CD4-positive, alpha-beta T cell treated with Interleukin-2 at 100 ng/mL for 4 hours (primary cell): ENCODE measurements around the gene NKD1.

ENCODE experiments used
- DNase-seq: peaks from one replicate; pipeline ENCODE4 v3.0.0-alpha.2; 2020; ENCODE audit warnings: low spot score

Gene NKD1

DNA sequence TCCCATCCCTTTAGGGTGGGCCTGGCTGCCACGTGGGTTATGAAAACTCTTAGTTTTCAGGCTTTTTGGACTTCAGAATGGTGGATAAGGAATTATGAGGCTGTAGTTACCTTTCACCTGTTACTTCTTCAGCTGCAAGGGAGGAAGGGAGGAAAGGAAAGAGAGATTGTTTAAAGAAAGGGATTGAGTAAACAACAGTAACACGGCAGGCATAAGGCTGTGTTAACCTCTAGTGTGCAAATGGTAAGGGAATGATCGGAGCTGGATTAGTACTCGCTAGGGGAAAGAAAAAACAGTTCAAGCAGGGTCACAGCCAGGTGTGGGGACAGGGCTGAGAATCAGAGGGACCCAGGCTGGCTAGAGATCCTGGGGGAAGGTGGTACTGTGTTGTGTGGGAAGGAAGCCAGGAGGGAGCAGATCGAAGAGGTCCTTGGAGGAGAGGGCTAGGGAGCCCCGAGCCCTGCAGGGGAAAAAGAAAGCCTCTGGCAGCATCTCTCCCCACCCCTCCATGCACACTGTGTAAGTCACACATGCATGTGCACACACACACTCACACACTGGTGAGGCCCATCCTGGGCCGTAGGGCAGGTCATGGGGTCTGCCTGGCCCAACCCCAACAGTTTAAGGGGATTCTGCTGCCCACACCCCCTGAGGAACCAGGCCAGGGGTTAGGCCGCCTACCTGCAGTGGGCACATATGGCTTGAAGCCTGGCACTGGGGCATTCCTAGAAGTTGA is 83.2 kb downstream of the NKD1 start:
- no peak for DNase-seq

DNA sequence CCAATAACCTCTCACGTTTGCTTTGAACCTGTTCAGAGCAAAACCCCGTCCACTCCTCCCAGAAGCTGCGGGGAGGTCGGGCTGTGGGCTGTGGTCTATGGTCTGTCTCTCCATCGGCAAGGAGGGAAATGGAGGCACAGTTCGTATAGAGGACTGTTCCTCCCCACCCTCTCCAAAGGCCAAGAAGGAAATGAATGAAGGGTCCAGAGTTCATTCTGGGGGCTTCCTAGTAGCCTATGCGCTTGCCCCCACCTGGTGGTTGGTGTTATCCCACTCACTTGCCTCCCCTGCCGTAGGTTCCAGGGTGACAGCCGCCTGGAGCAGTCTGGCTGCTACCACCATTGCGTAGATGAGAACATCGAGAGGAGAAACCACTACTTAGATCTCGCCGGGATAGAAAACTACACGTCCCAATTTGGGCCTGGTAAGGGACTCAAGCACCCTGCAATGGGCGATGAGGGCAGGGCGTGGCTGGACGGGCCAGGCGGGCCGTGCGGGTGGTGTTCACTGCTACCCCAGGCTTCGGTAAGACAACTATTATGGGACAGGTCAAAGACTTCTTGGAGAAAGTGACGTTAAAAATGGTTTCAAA is 83.9 kb downstream of the NKD1 start:
- DNase-seq = no peak

DNA sequence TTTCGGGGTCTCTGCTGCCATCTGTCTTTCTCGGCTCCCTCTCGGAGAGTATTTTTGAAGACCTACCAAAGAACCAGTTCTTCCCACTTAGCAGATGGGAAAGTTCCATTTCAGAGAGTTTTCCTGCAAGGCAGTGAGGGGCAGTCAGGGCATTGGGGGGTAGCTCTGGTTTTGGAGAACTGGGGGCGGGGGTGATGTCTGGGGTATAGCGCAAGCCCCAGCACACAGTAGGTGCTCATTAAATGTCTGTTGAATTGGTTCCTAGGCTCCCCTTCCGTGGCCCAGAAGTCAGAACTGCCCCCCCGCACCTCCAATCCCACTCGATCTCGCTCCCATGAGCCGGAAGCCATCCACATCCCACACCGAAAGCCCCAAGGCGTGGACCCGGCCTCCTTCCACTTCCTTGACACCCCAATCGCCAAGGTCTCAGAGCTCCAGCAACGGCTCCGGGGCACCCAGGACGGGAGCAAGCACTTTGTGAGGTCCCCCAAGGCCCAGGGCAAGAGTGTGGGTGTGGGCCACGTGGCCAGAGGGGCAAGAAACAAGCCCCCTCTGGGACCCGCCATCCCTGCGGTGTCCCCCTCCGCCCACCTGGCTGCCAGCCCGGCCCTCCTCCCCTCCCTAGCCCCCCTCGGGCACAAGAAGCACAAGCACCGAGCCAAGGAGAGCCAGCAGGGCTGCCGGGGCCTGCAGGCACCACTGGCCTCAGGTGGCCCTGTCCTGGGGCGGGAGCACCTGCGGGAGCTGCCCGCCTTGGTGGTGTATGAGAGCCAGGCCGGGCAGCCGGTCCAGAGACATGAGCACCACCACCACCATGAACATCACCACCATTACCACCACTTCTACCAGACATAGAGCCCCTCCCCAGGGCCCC is 85.0 kb downstream of the NKD1 start:
- DNase-seq = no peak

DNA sequence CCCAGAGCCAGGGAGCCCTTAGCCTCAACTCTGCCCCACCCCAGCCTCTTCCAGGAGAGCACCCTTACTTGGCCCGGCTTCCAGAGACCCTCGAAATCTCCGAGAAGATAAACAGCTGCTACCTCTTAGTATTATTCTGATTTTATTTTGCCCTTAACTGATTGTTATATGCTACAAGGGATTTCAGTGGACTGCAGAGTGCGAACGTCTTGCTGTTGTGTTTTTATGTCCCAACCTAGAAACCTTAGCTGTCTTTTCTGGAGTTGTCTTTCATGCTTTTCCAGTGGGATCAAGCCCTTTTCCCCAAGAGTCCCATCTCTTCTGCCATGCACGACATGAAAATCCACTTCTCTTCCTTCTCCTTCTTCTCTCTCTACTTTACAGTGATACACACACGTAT is 85.9 kb downstream of the NKD1 start:
- no peak for DNase-seq

DNA sequence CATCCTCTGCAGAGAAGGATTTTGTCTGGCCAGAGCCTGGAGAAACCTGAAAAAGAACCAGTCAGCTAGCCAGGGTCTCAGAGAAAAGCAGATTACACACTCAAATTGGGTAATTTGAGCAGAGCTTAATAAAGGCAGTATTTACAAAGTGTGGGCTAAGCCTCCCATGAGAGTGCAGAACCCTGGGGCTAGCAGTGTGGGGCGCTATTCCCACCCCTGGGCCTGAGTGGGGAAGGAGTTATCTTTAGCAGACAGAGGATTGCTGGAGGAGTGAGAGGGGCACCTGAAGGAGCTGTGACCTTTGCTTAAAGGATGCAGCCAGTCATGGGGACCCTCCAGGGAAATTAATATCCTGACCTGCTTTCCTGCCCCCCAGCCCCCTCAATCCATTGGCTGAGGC is 86.8 kb downstream of the NKD1 start:
- no peak for DNase-seq

DNA sequence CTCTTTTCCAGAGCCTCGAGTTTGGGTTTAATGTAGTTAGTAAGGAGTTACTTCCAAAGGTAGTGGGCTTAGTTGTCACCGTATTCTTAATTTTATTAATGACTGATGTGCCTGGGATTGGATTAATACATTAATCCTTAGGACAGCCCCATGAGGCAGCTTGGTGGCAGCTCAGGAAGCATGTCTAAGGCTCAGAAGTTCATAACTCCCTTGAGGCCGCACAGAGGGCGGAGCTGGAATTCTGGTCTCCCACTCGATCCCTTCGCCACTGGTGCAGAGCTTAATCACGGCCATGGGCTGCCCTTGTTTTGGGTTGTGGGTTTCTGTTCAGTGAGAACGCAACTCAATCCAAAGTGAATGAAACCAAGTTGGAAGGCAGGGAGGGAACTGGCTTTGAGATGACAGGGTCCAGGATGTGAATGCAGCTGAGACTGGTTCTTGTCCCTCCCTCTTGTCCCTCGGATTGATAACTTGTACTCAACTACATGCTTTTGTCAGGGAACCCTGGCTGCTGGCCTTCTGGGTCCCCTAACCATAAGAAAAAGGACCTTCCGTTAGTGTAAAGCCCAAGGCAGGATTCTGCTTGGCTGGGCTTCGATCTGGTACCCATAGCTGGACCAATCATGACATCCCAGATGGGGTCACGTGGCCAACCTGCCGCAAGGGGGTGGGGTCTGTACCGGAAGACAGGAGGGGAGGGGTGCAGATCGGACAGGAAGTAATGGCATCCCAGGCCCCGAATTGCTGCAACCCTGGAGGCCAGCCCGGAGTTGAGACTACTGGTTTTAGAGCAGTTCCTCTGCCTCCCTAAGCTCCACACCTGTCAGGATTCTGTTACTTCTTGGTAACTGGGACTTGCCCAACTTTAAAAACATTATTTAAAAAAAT is 87.6 kb downstream of the NKD1 start:
- DNase-seq = no peak

DNA sequence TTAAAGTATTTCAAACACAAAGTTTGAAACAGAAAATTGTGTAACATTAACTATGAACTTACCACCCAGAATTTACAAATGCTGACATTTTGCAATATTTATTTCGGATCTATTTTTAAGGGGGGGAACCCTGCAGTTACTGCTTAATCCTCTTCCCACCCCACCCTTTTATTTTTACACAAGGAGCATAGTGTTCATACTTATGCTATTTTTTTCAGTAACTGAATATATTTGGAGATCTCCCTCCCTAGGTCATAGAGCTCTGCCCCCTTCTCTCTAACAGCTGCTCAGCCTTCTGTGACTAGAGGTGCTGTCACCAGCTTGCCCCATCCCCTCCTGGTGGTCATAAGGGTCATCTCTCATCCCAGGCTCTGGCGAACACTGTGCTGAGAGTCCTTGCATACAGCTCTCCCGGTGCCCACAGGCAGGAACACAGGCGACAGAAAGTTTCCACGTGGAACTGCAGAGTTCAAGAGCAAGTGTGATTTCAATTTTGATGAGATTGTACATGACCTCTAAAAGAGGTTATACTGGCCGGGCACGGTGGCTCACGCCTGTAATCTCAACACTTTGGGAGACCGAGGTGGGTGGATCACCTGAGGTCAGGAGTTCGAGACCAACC is 88.7 kb downstream of the NKD1 start:
- no peak for DNase-seq

DNA sequence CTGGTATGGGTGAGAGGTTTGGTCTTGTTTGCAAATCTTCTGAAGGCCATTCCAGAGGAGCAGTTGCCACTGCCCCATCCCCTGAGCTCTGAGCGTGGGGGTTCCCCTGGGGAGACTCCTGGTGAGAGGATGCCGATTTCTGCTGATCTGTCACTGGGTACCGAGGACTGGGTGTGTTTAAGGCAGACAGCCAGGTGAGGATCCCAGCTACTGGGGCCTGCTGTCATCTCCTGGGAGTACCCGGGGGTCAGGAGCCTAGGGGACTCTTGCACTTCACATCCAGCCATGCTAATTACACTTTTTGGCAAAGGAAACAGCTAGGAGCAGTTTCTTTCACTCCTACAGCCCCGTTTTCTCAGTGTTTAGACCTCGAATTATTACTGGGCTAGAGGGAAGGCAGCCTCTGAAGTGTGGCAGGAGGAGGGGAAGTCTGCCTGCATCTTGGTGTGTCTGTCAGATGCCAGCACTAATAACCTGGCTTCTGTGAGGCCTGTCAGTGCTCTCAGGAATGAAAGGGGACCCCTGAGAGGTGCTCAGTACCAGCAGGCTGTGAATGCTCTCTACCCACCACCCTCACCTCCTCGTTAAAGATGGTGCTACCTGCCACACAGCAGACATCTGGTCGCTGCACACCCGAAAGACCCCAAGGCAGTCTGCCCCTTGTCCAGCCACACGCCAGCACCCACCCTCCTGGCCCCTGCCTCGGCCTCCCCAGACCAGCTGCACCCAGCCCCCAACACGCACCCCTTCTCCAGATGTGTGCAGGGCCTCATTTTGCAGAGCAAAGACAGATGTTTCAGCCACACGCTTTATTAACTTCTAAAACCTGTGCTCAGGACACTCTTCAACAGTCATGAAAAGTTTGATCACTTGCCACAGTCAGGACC is 89.8 kb downstream of the NKD1 start:
- DNase-seq = no peak

DNA sequence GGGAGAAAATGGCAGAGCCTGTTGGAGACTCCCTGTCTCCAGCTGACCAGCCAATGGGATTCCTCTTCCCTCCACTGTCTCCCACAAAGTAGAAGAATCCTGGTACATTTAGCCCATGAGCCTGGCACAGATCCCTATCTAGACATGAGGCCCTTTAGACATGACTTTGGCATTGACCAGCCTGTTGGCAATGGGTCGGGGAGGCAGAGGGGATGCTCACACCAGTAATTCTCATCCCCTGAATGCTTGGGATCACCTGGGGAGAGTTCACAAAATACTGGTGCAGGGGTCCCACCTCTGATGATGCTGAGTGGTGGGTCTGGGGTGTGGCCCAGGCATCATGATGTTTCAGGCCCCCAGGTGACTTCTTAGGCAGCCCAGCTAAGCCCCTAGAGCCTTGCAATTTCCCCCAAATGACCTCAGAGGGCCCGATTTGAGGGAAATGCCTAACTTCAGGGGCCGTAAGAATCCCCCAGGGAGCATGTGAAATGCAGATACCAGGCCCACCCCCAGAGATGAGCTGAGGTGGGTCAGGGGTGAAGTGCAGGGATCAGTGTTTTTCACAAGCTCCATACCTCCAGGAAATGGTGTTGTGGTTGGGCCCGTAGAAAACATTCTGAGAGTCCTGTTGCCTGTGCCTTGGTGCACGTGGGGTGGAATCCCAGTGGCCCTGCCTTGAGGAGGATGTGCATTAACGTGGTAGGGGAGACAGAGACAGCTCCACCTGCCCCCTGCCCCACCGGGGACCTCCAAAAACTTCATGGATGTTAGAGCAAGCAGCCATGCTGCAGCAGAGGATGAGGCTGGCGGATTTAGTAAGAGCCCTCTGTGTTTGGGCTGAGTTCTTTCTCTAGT is 90.8 kb downstream of the NKD1 start:
- DNase-seq = no peak

DNA sequence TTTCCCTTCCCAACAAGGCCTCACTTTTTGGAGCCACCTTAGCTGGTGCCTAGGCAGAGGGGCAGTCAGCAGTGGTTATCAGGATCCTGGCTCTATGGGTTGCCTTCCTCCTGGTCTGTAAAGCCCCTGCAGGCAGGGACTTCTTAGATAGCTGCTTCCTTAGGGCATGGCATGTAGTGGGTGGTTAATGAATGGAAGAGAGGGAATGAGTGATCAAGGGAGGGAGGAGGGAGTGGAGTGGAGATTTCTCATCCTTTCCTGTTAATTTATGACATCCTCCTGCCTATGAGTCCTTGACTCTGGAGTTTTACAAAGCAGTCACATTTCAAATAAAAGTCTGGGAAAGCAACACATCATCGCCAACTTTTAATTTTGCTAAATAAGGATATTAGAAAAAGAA is 92.2 kb downstream of the NKD1 start:
- no peak for DNase-seq

DNA sequence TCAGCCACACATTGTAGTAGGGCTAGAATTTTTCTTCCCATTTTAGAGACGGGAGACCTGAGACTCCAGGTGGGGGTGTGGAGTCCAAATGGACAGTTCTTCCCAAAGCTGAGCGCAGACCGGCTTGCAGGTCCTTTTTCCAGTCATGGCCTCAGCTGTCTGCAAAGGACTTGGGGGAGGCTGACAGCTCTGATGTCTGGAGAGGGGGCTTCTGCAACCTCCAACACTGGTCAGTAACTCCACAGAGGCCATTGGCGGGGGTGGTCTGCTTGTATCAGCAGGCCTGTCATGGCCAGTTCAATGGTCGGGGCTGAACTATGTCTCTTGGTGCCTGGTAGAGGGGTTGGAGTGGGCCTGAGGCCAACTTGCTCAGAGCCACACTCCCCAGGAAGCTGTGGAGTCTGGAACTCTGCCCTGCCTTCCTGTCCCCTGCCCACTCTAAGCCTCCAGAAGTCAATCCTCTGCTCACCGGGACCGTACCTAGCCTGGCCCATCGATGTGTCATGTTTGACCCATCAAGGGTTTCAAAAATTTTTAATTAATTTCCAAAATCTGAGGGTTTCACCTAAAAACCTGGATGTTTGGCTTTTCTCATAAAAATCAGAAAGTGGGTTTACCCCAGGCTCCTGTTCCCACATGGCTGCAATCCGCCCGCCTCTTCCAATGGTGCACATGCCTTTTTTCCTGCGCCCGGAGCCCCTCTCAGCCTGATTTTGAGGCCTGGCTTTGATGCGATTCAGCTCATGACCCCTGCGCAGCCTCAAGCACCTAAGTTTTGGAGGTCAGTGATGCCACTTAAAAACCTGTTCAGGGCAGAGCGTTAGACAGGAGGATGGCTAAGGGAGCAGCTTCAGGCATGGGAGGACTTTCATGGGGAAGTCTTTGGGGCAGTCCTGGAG is 93.0 kb downstream of the NKD1 start:
- DNase-seq = no peak

DNA sequence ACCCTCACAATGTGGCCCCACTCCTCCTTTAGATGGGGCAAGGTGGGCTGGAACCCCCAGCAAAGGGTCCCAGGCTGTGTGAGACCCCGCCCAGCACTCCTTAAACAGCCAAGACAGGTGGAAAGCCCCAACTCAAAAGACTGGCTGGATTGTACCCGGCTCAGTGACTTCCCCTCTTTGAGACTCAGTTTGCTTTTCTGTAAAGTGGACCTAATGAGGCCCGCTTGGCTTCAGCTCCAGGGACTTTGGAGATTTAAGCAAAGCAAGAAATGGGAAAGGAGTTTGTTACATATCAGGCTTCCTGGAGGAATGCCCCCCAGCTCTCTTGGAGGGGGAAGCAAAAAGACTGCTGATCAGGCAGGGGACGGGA is 93.6 kb downstream of the NKD1 start:
- DNase-seq = no peak

DNA sequence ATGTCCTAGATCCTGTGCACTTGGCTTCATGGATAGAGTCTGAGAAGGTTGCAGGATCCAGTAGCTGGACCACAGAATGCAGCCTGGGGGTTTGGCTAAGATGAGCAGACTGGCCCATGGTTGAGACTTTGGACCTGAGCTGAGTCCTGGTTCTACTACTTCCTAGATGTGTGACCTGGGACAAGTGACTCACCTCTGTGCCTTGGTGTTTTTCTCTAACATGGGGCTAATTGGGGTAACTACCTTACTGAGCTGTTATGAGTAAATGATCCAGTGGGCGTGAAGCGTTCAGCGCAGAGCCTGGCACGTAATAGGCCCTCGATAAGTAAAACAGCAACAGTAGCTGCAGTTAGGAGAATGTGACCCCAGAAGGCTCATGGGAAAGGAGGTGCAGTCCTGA is 94.2 kb downstream of the NKD1 start:
- no peak for DNase-seq

DNA sequence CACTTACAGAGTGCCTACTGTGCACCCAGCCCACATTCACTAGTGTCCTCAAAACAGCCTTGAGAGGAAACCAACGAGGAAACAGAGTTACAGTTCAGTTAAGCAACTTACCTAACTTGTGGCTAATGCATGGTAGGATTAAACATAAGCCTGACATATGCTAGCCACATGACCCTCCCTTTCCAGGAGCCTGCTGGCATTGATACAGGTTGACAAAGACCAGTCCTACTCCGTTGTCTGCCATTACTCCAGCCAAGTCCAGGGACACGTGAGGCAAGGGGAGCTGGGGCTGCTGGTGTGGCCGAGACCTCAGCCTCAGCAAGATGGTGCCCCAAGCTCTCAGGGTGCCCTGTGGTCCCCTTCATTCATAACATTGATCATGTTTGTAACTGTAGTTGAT is 95.0 kb downstream of the NKD1 start:
- DNase-seq = no peak

DNA sequence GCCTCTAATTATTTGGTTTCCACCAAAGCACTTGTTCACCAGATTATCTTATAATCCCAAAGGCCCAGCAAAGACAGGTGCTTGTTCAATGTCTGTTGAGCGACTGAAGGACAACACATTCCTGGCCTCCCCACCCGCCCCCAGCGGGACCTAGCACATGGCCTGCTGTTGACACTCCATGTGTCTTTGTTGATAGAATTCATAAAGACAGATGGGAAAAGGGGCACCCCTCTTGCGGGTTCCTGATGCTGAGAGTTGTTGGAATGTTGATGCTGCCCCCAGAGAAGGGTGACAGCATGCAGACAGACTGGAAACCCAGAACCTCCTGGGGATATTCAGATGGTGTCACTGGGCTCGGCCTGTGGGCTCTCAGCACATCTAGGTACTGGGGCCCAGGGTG is 96.0 kb downstream of the NKD1 start:
- DNase-seq = no peak

DNA sequence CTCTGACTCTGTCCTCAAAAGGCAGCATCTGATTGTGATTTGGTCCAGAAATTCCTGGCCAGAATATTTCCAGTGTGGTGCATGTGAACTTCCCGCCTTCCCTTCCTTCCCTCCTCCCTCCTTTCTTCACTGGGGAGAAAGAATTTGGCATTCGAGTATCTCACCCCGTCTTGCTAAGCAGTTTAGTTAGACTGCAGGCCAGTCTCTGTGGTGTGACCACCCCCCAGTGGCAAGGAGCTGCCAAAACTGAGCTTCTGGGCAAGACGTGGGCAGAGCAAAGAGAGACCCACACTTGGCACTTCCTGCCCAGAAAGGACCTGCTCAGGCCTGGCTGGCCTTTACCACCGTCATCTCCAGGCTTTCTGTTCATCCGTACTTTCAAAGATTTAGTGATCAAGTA is 96.5 kb downstream of the NKD1 start:
- DNase-seq = peak; percentile 38

DNA sequence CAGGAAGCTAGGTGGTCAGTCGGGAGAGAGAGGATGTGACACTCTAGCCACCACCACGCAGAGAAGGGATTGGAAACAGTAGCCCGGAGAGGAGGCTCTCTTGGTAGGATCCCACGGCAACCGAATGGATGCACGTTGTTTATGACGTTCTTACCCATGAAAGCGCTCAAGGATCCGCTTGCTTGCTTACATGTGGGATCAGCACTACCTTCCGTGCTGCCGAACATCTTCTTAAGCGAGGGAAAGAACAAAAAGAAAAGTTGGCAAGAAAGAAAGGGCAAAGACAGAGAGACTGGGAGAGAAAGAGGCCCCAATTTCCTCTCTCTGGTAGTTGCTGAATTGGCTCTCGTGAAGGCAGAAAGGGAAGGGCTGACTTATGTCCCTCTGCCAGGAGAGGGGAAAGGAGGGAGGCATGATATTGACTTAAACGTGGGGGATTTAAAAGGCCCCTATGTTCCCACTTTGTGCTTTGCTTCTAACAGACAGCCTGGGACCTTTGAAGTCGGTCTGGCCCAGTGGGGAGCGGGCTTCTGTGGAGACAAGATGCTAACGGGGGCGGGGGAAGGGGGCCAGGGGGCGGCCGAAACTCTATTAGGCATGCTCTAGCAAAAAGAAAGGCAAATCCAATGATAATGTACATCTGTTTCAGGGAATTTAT is 97.5 kb downstream of the NKD1 start:
- DNase-seq = no peak

DNA sequence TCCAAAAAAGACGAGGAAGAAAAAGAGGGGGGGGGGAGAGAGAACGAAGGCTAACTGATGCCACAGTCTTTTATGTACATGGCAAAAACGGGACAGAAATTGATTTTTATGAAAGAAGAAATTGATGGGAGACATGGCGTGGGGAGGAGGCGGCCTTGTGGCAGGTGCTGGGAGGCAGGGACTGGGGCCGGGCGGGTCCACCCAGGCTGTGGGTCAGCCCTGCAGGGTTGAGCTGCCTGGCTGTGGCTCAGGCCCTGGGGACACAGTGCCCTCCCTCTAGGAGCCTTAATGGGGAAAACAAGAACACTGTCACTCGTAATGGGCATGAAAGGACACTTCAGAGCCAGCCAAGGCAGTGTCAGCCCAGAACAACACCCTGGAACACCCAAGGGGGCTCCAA is 98.1 kb downstream of the NKD1 start:
- DNase-seq = no peak
